MM.1S (cell line): ENCODE results near the gene CACNG3.
"Not testable (repeated sequence)": the region's sequence is repeated elsewhere in the genome, so short reads cannot be mapped to it uniquely, and the experiment has no call there.

Experiments
- DNase-seq: peaks from one replicate; pipeline ENCODE4 v3.0.0-alpha.2; 2015
- H2AFZ ChIP-seq: fragments of 300-600 bp; sonication (generic); 2 replicates; pipeline ENCODE4 v1.6.0; 2016; ENCODE audit warnings: antibody characterized with exemption, low read length
- H3F3A ChIP-seq: fragments of 300-600 bp; sonication (generic); 2 replicates; pipeline ENCODE4 v1.6.1; 2016; ENCODE audit warnings: mild to moderate bottlenecking, antibody characterized with exemption, low read length, moderate library complexity, mixed read lengths; ENCODE audit not compliant: insufficient read depth
- H3K27ac ChIP-seq: fragments of 300-600 bp; sonication (generic); 2 replicates; pipeline ENCODE4 v1.5.1; 2016; ENCODE audit warnings: mild to moderate bottlenecking, low read length
- H3K27me3 ChIP-seq: fragments of 300-600 bp; sonication (generic); replicated peaks from 2 replicates; pipeline ENCODE4 v1.6.0; 2016; ENCODE audit warnings: low read length; ENCODE audit not compliant: insufficient read depth
- H3K36me3 ChIP-seq: fragments of 300-600 bp; sonication (generic); replicated peaks from 2 replicates; pipeline ENCODE4 v1.6.1; 2016; ENCODE audit warnings: mild to moderate bottlenecking, low read length, mixed read lengths; ENCODE audit not compliant: insufficient read depth
- H3K4me1 ChIP-seq: fragments of 300-600 bp; sonication (generic); 2 replicates; pipeline ENCODE4 v1.6.1; 2016; ENCODE audit warnings: low read length, mixed read lengths
- H3K4me2 ChIP-seq: fragments of 300-600 bp; sonication (generic); 2 replicates; pipeline ENCODE4 v1.6.0; 2016; ENCODE audit warnings: low read depth, low read length
- H3K4me3 ChIP-seq: fragments of 300-600 bp; sonication (generic); 2 replicates; pipeline ENCODE4 v1.5.1; 2016; ENCODE audit warnings: low read length, mixed read lengths
- H3K79me2 ChIP-seq: fragments of 300-600 bp; sonication (generic); 2 replicates; pipeline ENCODE4 v1.6.1; 2016; ENCODE audit warnings: mixed run types, low read length, mixed read lengths
- H3K9ac ChIP-seq: fragments of 300-600 bp; sonication (generic); 2 replicates; pipeline ENCODE4 v1.6.1; 2016; ENCODE audit warnings: low read length, mixed read lengths
- H3K9me2 ChIP-seq: fragments of 300-600 bp; sonication (generic); replicated peaks from 2 replicates; pipeline ENCODE4 v1.6.1; 2016; ENCODE audit warnings: mild to moderate bottlenecking, low read length, mixed read lengths; ENCODE audit not compliant: insufficient read depth
- H3K9me3 ChIP-seq: fragments of 300-600 bp; sonication (generic); replicated peaks from 2 replicates; pipeline ENCODE4 v1.6.1; 2016; ENCODE audit warnings: mild to moderate bottlenecking, low read length, mixed read lengths; ENCODE audit not compliant: insufficient read depth
- H4K20me1 ChIP-seq: fragments of 300-600 bp; sonication (generic); 2 replicates; pipeline ENCODE4 v1.6.1; 2016; ENCODE audit warnings: mild to moderate bottlenecking, low read length, moderate library complexity, mixed read lengths; ENCODE audit not compliant: insufficient read depth
- EZH2 ChIP-seq: fragments of 300-600 bp; sonication (generic); optimal IDR thresholded peaks from 2 replicates; pipeline ENCODE3; 2017; ENCODE audit warnings: low read depth, mild to moderate bottlenecking, antibody characterized with exemption, low read length, mixed read lengths
- EZH2phosphoT487 ChIP-seq: fragments of 300-600 bp; sonication (generic); IDR thresholded peaks from 2 replicates; pipeline ENCODE4 v1.6.1; 2018; ENCODE audit warnings: antibody characterized with exemption, low read length
- TF ChIP-seq, protein P1 (sequence below): fragments of 300-600 bp; sonication (generic); IDR thresholded peaks from 2 replicates; pipeline ENCODE4 v1.5.1; 2016; ENCODE audit warnings: antibody characterized with exemption, low read length, mixed read lengths

Gene CACNG3

DNA sequence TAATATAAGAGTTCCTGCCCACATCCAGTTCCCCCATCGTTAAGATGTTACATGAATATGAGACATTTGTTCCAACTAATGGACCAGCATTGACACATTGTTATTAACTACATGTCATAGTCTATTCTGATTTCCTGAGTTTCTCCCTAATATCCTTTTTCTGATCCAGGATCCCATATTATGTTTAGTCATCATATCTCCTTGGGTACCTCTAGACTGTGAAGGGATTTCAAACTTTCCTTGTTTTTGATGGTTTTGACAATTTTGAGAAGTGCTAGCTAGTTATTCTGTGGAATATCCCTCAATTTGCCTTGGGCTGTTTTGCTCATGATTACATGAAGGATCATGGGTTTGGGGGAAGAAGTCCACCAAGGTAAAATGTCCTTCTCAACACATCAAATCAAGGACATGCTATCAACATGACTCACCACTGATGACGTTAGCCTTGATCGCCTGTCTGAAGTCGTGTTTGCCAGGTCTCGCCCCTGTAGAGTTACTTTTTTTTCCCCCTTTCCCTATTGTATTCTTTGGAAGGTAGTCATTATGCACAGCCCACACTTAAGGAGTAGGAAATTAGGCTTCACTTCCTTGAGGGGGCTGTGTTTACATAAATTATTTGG is 42.5 kb downstream of the CACNG3 start:
- Histone ChIP-seq H3K27me3 (no peaks in the 10 kb centered on the region), H3K36me3 (no peaks in the 10 kb centered on the region), H3K79me2 (no peaks in the 10 kb centered on the region), H3K4me3 (no peak overlapping the region), H3K9me2 (no peaks in the 10 kb centered on the region), H4K20me1 (no peaks in the 10 kb centered on the region), H3K27ac (no peak overlapping the region), H3F3A (peaks cover 5% of the 10 kb centered on the region), H2AFZ (no peak overlapping the region), H3K9me3 (no peaks in the 10 kb centered on the region), H3K4me1 (peaks cover 7% of the 10 kb centered on the region), H3K4me2 (no peak overlapping the region), H3K9ac (no peak overlapping the region)
- no peak for TF ChIP-seq EZH2phosphoT487
- no peak for TF ChIP-seq EZH2
- TF ChIP-seq, protein P1, sequence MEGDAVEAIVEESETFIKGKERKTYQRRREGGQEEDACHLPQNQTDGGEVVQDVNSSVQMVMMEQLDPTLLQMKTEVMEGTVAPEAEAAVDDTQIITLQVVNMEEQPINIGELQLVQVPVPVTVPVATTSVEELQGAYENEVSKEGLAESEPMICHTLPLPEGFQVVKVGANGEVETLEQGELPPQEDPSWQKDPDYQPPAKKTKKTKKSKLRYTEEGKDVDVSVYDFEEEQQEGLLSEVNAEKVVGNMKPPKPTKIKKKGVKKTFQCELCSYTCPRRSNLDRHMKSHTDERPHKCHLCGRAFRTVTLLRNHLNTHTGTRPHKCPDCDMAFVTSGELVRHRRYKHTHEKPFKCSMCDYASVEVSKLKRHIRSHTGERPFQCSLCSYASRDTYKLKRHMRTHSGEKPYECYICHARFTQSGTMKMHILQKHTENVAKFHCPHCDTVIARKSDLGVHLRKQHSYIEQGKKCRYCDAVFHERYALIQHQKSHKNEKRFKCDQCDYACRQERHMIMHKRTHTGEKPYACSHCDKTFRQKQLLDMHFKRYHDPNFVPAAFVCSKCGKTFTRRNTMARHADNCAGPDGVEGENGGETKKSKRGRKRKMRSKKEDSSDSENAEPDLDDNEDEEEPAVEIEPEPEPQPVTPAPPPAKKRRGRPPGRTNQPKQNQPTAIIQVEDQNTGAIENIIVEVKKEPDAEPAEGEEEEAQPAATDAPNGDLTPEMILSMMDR = no peak
- DNase-seq = no peak

DNA sequence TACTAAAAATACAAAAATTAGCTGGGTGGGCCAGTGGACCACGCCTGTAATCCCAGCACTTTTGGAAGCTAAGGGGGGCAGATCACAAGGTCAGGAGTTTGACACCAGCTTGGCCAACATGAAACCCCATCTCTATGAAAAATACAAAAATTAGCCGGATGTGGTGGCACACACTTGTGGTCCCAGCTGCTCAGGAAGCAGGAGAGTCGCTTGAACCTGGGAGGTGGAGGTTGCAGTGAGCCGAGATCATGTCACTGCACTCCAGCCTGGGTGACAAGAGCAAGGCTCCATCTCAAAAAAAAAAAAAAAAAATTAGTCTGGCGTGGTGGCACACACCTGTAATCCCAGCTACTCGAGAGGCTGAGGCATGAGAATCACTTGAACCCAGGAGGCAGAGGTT is 44.6 kb downstream of the CACNG3 start:
- H3K9me2 ChIP-seq, H3K27ac ChIP-seq, H3K4me2 ChIP-seq, H3K4me1 ChIP-seq, H3K36me3 ChIP-seq, H3K9me3 ChIP-seq, H2AFZ ChIP-seq, H4K20me1 ChIP-seq, H3K79me2 ChIP-seq, H3K4me3 ChIP-seq, H3K27me3 ChIP-seq, H3K9ac ChIP-seq, DNase-seq, H3F3A ChIP-seq: not testable (repeated sequence)

DNA sequence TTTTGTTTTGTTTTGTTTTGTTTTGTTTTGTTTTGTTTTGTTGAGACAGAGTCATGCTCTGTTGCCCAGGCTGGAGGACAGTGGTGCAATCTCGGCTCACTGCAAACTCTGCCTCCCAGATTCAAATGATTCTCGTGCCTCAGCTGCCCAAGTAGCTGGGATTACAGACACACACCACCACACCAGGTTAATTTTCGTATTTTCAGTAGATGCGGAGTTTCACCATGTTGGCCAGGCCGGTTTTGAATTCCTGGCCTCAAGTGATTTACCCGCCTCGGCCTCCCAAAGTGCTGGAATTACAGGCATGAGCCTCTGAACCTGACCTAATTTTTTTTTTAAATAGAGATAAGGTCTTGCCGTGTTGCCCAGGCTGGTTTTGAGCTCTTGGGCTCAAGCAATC is 46.5 kb downstream of the CACNG3 start:
- Histone ChIP-seq H4K20me1 (no peaks in the 10 kb centered on the region), H3K27ac (no peak overlapping the region), H3K36me3 (no peaks in the 10 kb centered on the region), H3K4me2 (no peak overlapping the region), H3K9me2 (no peaks in the 10 kb centered on the region), H3K9me3 (no peaks in the 10 kb centered on the region), H3K27me3 (no peaks in the 10 kb centered on the region), H3K9ac (no peak overlapping the region), H3K79me2 (no peaks in the 10 kb centered on the region), H2AFZ (no peak overlapping the region), H3K4me1 (no peaks in the 10 kb centered on the region), H3K4me3 (no peak overlapping the region), H3F3A (no peaks in the 10 kb centered on the region)
- no peak for TF ChIP-seq EZH2
- TF ChIP-seq, protein P1 = no peak
- TF ChIP-seq EZH2phosphoT487 = no peak
- DNase-seq = no peak

DNA sequence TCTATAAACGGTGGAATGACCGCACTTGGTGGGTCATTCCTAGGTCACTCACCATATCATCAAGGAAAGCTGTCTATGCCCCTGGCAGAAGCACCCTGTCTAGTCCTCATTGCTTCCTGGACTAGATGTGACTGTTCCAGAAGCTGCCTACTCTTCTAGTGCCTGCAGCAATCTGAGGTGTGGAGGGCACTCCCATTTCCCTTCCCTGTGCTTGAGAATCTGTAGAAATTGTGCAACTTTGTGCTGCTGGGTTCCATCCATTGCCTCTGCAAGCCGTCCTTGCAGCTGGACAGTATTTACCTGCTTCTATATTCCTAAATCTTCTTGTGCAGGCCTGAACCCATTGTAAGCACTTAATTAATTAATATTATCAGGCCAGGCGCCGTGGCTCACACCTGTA is 52.1 kb downstream of the CACNG3 start:
- Histone ChIP-seq H3K9ac (no peak overlapping the region), H3K27ac (no peak overlapping the region), H3K4me3 (no peak overlapping the region), H3K79me2 (no peaks in the 10 kb centered on the region), H3K4me2 (no peak overlapping the region), H4K20me1 (no peaks in the 10 kb centered on the region), H3K9me3 (no peaks in the 10 kb centered on the region), H3K4me1 (no peaks in the 10 kb centered on the region), H3K9me2 (no peaks in the 10 kb centered on the region), H3K36me3 (no peaks in the 10 kb centered on the region), H3F3A (no peaks in the 10 kb centered on the region), H3K27me3 (no peaks in the 10 kb centered on the region), H2AFZ (no peak overlapping the region)
- TF ChIP-seq EZH2phosphoT487 = no peak
- TF ChIP-seq, protein P1 = no peak
- TF ChIP-seq EZH2 = no peak
- no peak for DNase-seq
